IPS-11a (cell line): ENCODE results near the gene RWDD2A.

ENCODE experiments used
- H3K4me3 ChIP-seq: one replicate; pipeline ENCODE4 v1.5.1; 2013; ENCODE audit warnings: low read depth, low read length, control low read depth

The RWDD2A gene

GRCh38 chr6:83198486-83199172 lies 5.5 kb downstream of the RWDD2A start:
- no peak overlapping the region for H3K4me3 ChIP-seq

- no peak overlapping the region for H3K4me3 ChIP-seq
Observed at GRCh38 chr6:83199173-83199862, 6.2 kb downstream of the RWDD2A start.

- no peak overlapping the region for H3K4me3 ChIP-seq
Observed at GRCh38 chr6:83199863-83200225, 6.7 kb downstream of the RWDD2A start.

- H3K4me3 ChIP-seq = no peak overlapping the region
Observed at GRCh38 chr6:83202031-83202430, 8.9 kb downstream of the RWDD2A start.

- no peak overlapping the region for H3K4me3 ChIP-seq
Observed at GRCh38 chr6:83215131-83216047, 22.2 kb downstream of the RWDD2A start.

- no peak overlapping the region for H3K4me3 ChIP-seq
Observed at GRCh38 chr6:83216806-83217205, 23.6 kb downstream of the RWDD2A start.

- no peak overlapping the region for H3K4me3 ChIP-seq
Observed at GRCh38 chr6:83218646-83219045, 25.5 kb downstream of the RWDD2A start.

GRCh38 chr6:83220121-83220520 lies 27.0 kb downstream of the RWDD2A start:
- H3K4me3 ChIP-seq = no peak overlapping the region

GRCh38 chr6:83221276-83221675 lies 28.1 kb downstream of the RWDD2A start:
- H3K4me3 ChIP-seq = no peak overlapping the region

- H3K4me3 ChIP-seq = no peak overlapping the region
Observed at GRCh38 chr6:83221889-83222479, 28.8 kb downstream of the RWDD2A start.

GRCh38 chr6:83226517-83226916 lies 33.4 kb downstream of the RWDD2A start:
- no peak overlapping the region for H3K4me3 ChIP-seq

GRCh38 chr6:83231146-83231545 lies 38.0 kb downstream of the RWDD2A start:
- no peak overlapping the region for H3K4me3 ChIP-seq

GRCh38 chr6:83247471-83247870 lies 54.3 kb downstream of the RWDD2A start:
- H3K4me3 ChIP-seq = no peak overlapping the region
